GM23248 (cell line): ENCODE data around the gene ABL1.

Experiments used
- EZH2 ChIP-seq: fragments of 200-600 bp; sonication (generic); IDR thresholded peaks from 2 replicates; pipeline ENCODE4 v1.6.1; 2018; ENCODE audit warnings: antibody characterized with exemption, mild to moderate bottlenecking; ENCODE audit not compliant: insufficient read depth, poor library complexity, severe bottlenecking
- EZH2phosphoT487 ChIP-seq: fragments of 200-600 bp; sonication (generic); IDR thresholded peaks from 2 replicates; pipeline ENCODE4 v1.6.1; 2018; ENCODE audit warnings: antibody characterized with exemption, moderate library complexity, mild to moderate bottlenecking, low read depth; ENCODE audit not compliant: insufficient read depth

GRCh38 chr9:130829762-130830161, 5.3 kb upstream of the ABL1 start:
- TF ChIP-seq EZH2 (no peak), EZH2phosphoT487 (no peak)
